HepG2 (cell line): ENCODE data around the gene CDC34. TPM values are rescaled to one million over a fixed set of nuclear protein-coding genes. Genes with fewer than 3 reads are reported as not detected.

Experiments used
- FOXA1 ChIP-seq, 2 experiments: fragments of 450-650 bp in 1 of 2; sonication (generic) in 1 of 2; formaldehyde crosslinking in 1 of 2; IDR thresholded peaks; 2 replicates each; pipeline versions ENCODE4 v1.4.0 to v1.6.1; 2016 to 2020; ENCODE audit warnings: missing genetic modification reagents in 1 of 2
- RBAK ChIP-seq: sonication (generic); formaldehyde crosslinking; IDR thresholded peaks from 2 replicates; pipeline ENCODE4 v1.5.1; 2020; ENCODE audit warnings: mild to moderate bottlenecking, missing genetic modification reagents
- SKI ChIP-seq: fragments of 450-650 bp; IDR thresholded peaks from one replicate; pipeline ENCODE4 v1.6.1; 2018; ENCODE audit warnings: mild to moderate bottlenecking; ENCODE audit not compliant: partially characterized antibody
- ZNF230 ChIP-seq: sonication (generic); formaldehyde crosslinking; IDR thresholded peaks from 2 replicates; pipeline ENCODE4 v1.4.0; 2020; ENCODE audit warnings: mild to moderate bottlenecking, missing genetic modification reagents
- ZNF432 ChIP-seq: sonication (generic); formaldehyde crosslinking; IDR thresholded peaks from 2 replicates; pipeline ENCODE4 v1.5.0; 2020; ENCODE audit warnings: missing genetic modification reagents, mild to moderate bottlenecking, borderline replicate concordance
- ZNF644 ChIP-seq: IDR thresholded peaks from 2 replicates; pipeline ENCODE4 v1.6.1; 2016; ENCODE audit warnings: low read depth
- ZNF747 ChIP-seq: sonication (generic); formaldehyde crosslinking; IDR thresholded peaks from 2 replicates; pipeline ENCODE4 v1.8.1; 2023; ENCODE audit warnings: missing genetic modification reagents, mild to moderate bottlenecking, borderline replicate concordance
- polyA plus RNA-seq, 8 experiments: library from polyadenylated mRNA; depleted of rRNA in 3 of 8; stranded (reverse) in 7 of 8; unstranded in 1 of 8; fragments of >200 nt; fragmentation: Illumina TruSeq in 4 of 8; extraction: Trizol in 4 of 8; gene quantifications; 2 replicates each; pipeline versions ENCODE4 v1.2.1 to v1.2.3, GENCODE V29; 2011 to 2016; ENCODE audit warnings: low read depth in 4 of 8, missing spikeins in 1 of 8, mixed read lengths in 1 of 8; ENCODE audit not compliant: insufficient read depth in 1 of 8
- total RNA-seq, 5 experiments: library from RNA; depleted of rRNA; stranded (reverse); fragments of >200 nt; fragmentation: Illumina TruSeq; extraction: Trizol; gene quantifications; 2 replicates each; pipeline ENCODE4 v1.2.3, GENCODE V29; 2016; ENCODE audit warnings: low read depth in 1 of 5
- TF ChIP-seq, protein P1 (sequence below): sonication (generic); formaldehyde crosslinking; IDR thresholded peaks from 2 replicates; pipeline ENCODE4 v1.4.0; 2020; ENCODE audit warnings: missing genetic modification reagents
- TF ChIP-seq, protein P2 (sequence below): sonication (generic); formaldehyde crosslinking; conservative IDR thresholded peaks from 2 replicates; pipeline ENCODE4 v1.8.0; 2022; ENCODE audit warnings: missing genetic modification reagents
- TF ChIP-seq, protein P3 (sequence below): sonication (generic); formaldehyde crosslinking; IDR thresholded peaks from 2 replicates; pipeline ENCODE4 v1.4.0; 2020; ENCODE audit warnings: mild to moderate bottlenecking, missing genetic modification reagents
- TF ChIP-seq, protein P4 (sequence below): sonication (generic); formaldehyde crosslinking; IDR thresholded peaks from 2 replicates; pipeline ENCODE4 v1.5.1; 2020; ENCODE audit warnings: mild to moderate bottlenecking, missing genetic modification reagents

The CDC34 gene
- total and polyA plus RNA-seq, 2 of the 13 experiments (the other 11 are each of a cell fraction or from before 2014, with no cell fraction given) = 138 to 150 TPM

DNA sequence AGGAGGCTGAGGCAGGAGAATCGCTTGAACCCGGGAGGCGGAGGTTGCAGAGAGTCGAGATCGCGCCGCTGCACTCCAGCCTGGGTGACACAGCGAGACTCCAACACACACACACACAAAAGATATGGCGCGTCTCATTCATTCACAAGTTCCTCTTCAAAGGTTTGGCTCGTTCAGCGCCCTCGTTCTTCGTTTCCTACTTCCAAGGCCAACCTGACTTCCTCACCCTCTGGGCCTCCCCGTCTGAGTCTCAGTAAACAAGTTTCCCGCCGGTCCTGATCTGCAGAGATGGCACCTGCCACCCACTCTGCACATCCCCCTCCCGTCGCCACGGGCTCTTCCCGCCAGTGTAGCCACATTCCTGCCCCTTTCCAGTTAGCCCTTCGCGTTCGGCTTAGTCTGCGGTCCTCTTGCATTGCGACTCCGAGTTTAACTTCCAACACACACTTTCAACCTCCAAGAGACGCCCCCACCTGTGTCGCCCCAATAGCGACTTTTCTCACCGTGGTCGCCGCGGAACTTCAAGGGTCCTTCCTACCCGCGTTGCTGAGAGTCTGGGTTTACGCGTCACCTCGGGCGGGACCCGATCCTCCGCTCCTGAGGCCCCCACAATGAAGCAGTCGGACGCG, 39.5 kb downstream of the CDC34 start (continued):
- no peak for TF ChIP-seq RBAK (CRISPR knock-in tag)
- TF ChIP-seq, protein P1, sequence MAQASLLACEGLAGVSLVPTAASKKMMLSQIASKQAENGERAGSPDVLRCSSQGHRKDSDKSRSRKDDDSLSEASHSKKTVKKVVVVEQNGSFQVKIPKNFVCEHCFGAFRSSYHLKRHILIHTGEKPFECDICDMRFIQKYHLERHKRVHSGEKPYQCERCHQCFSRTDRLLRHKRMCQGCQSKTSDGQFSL = peak; percentile 50; the same call in 1 of the 2 replicates
- peak; percentile 24; the same call in 1 of the 2 replicates for TF ChIP-seq ZNF644 (CRISPR knock-in tag)
- TF ChIP-seq FOXA1 (IDR thresholded peaks at IDR 0.05) = no peak
- TF ChIP-seq FOXA1 (CRISPR knock-in tag; IDR thresholded peaks at IDR 0.05) = peak; percentile 80
- no peak for TF ChIP-seq ZNF230 (CRISPR knock-in tag)
- peak; percentile 45; the same call in 1 of the 2 replicates for TF ChIP-seq ZNF747 (CRISPR knock-in tag)
- TF ChIP-seq, protein P2, sequence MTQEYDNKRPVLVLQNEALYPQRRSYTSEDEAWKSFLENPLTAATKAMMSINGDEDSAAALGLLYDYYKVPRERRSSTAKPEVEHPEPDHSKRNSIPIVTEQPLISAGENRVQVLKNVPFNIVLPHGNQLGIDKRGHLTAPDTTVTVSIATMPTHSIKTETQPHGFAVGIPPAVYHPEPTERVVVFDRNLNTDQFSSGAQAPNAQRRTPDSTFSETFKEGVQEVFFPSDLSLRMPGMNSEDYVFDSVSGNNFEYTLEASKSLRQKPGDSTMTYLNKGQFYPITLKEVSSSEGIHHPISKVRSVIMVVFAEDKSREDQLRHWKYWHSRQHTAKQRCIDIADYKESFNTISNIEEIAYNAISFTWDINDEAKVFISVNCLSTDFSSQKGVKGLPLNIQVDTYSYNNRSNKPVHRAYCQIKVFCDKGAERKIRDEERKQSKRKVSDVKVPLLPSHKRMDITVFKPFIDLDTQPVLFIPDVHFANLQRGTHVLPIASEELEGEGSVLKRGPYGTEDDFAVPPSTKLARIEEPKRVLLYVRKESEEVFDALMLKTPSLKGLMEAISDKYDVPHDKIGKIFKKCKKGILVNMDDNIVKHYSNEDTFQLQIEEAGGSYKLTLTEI (CRISPR knock-in tag) = no peak
- TF ChIP-seq SKI = peak; percentile 61
- TF ChIP-seq, protein P3, sequence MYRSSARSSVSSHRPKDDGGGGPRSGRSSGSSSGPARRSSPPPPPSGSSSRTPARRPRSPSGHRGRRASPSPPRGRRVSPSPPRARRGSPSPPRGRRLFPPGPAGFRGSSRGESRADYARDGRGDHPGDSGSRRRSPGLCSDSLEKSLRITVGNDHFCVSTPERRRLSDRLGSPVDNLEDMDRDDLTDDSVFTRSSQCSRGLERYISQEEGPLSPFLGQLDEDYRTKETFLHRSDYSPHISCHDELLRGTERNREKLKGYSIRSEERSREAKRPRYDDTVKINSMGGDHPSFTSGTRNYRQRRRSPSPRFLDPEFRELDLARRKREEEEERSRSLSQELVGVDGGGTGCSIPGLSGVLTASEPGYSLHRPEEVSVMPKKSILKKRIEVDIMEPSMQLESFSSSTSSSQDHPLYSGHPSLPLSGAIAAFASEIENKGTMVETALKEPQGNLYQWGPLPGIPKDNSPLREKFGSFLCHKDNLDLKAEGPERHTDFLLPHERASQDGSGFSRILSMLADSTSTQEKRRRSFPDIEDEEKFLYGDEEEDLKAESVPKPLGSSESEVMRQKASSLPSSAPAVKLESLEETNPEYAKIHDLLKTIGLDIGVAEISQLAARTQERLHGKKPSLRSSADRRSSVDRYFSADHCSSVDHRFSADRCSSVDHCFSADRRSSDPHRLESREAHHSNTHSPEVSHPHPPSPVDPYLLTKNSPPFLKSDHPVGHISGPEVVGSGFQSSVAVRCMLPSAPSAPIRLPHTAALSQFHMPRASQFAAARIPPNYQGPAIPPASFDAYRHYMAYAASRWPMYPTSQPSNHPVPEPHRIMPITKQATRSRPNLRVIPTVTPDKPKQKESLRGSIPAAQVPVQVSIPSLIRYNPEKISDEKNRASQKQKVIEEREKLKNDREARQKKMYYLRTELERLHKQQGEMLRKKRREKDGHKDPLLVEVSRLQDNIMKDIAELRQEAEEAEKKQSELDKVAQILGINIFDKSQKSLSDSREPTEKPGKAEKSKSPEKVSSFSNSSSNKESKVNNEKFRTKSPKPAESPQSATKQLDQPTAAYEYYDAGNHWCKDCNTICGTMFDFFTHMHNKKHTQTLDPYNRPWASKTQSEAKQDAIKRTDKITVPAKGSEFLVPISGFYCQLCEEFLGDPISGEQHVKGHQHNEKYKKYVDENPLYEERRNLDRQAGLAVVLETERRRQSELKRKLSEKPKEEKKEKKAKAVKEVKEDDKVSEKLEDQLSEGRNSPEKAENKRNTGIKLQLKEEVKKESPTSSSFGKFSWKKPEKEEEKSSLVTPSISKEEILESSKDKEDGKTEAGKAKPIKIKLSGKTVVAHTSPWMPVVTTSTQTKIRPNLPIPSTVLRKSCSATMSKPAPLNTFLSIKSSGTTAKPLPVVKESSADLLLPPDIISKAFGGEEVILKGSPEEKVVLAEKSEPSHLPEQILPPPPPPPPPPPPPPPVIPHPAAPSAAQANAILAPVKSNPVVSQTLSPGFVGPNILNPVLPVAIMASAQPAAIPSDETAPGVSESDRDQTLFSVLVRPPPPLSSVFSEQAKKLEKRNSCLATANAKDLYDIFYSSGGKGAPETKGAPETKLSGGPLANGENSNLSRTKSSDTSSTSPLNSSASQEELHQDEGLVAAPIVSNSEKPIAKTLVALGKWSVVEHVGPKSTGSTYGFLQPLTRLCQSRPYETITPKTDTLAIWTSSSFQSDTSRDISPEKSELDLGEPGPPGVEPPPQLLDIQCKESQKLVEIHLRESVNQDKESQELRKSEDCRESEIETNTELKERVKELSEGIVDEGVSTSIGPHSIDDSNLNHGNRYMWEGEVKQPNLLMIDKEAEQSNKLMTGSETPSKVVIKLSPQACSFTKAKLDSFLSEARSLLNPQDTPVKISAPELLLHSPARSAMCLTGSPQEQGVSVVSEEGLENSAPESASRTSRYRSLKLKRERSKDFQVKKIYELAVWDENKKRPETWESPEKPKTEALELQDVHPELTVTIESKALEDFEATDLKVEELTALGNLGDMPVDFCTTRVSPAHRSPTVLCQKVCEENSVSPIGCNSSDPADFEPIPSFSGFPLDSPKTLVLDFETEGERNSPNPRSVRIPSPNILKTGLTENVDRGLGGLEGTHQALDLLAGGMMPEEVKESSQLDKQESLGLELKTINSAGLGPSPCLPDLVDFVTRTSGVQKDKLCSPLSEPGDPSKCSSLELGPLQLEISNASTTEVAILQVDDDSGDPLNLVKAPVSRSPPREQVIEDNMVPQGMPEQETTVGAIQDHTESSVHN (CRISPR knock-in tag) = no peak
- TF ChIP-seq, protein P4, sequence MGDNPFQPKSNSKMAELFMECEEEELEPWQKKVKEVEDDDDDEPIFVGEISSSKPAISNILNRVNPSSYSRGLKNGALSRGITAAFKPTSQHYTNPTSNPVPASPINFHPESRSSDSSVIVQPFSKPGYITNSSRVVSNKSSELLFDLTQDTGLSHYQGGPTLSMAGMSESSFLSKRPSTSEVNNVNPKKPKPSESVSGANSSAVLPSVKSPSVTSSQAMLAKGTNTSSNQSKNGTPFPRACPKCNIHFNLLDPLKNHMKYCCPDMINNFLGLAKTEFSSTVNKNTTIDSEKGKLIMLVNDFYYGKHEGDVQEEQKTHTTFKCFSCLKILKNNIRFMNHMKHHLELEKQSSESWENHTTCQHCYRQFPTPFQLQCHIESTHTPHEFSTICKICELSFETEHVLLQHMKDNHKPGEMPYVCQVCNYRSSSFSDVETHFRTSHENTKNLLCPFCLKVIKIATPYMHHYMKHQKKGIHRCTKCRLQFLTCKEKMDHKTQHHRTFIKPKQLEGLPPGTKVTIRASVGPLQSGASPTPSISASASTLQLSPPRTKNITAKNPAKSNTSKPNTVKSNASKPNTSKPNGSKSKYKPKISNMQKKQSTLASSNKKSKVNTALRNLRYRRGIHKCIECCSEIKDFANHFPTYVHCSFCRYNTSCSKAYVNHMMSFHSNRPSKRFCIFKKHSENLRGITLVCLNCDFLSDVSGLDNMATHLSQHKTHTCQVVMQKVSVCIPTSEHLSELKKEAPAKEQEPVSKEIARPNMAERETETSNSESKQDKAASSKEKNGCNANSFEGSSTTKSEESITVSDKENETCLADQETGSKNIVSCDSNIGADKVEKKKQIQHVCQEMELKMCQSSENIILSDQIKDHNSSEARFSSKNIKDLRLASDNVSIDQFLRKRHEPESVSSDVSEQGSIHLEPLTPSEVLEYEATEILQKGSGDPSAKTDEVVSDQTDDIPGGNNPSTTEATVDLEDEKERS (CRISPR knock-in tag) = peak; percentile 21; the same call in 1 of the 2 replicates
- TF ChIP-seq ZNF432 = no peak
